HG02759 (cell line): Measurements from ENCODE around the gene KRT77.
"Not testable (repeated sequence)": the region's sequence is repeated elsewhere in the genome, so short reads cannot be mapped to it uniquely, and the experiment has no call there.

Source experiments
- ATAC-seq: cut with Tn5 transposase; IDR thresholded peaks from one replicate; pipeline ENCODE4 v1.9.1; 2021; ENCODE audit warnings: mild to moderate bottlenecking, moderate library complexity; ENCODE audit not compliant: unreplicated experiment

Gene KRT77

DNA sequence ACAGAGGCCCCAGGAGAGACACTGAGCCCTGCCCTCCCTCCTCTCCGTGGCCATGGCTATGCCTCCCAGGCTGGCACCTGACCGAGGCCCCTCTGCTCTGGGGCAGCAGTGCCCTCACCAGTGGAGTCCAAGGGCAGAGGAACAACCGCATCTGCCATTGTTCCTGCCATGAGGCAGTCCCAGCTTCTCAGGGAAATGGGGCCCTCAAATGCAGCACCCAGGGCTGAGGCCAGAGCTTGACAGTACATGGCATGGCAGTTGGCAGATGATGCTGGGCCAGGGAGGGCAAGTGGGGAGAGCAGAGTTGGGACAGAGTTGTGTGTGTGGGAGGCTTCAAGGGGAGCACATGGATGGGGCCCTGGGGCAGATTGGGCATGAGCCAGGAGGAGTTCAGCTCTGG lies 21.1 kb upstream of the KRT77 start:
- ATAC-seq: no peak

DNA sequence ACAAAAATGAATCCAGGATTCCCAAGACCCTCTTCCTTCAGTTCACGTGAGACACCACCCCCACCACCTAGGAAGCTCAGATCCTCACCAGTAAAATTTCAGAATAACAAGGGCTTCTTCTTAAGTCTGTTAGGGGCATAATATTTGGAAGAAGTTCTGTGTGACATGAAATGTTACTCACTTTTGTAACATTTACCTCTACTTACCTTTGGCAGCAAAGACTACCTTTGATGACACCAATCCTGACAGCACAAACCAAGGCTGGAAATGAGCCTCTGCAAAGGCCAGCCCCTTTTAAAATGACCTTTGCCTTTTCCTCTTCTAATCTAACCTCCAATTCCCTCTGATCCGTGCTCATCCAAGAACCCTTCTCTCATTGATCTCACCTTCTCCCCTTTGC lies 19.4 kb upstream of the KRT77 start:
- ATAC-seq: no peak

GRCh38 chr12:52721838-52722470 lies 18.6 kb upstream of the KRT77 start:
- no peak for ATAC-seq

GRCh38 chr12:52720365-52720886 lies 17.1 kb upstream of the KRT77 start:
- ATAC-seq: no peak

DNA sequence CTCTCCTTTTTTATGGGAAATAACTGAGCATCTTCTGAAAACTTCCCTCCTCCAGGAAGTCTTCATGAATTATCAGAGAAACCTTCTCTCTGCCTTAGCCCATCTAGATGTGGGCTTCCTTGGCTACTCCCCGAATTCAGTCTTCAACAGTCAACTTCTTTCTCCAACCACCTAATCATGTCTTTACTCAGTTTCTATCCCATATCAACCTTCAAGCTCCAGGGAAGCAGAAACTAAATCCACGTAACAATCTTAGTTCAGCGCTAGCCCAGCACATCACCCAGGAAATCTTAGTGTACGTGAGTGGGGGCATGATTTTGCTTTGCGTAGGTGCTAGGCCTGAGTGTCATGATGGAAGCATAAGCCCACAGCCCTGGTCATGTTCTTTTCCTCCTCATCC lies 12.7 kb upstream of the KRT77 start:
- no peak for ATAC-seq

GRCh38 chr12:52715416-52715815 lies 12.1 kb upstream of the KRT77 start:
- no peak for ATAC-seq

DNA sequence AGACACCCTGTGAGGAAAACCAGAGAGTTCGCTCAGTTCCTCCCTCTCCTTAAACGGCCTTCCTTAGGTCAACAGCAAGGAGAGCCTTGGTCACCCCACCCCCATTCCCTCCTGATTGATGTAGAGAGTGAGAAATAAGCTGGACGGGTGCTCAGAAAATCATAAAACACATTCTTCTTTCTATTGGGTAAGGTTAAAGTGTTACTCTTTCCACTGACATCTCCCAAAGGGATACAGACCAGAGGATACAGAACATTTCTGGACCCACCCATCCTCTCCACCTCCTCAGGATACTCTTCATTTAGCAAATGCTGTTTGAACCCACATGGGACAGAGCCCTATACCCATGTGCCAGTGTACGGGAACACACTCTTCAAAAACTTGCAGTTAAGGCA lies 11.6 kb upstream of the KRT77 start:
- no peak for ATAC-seq

DNA sequence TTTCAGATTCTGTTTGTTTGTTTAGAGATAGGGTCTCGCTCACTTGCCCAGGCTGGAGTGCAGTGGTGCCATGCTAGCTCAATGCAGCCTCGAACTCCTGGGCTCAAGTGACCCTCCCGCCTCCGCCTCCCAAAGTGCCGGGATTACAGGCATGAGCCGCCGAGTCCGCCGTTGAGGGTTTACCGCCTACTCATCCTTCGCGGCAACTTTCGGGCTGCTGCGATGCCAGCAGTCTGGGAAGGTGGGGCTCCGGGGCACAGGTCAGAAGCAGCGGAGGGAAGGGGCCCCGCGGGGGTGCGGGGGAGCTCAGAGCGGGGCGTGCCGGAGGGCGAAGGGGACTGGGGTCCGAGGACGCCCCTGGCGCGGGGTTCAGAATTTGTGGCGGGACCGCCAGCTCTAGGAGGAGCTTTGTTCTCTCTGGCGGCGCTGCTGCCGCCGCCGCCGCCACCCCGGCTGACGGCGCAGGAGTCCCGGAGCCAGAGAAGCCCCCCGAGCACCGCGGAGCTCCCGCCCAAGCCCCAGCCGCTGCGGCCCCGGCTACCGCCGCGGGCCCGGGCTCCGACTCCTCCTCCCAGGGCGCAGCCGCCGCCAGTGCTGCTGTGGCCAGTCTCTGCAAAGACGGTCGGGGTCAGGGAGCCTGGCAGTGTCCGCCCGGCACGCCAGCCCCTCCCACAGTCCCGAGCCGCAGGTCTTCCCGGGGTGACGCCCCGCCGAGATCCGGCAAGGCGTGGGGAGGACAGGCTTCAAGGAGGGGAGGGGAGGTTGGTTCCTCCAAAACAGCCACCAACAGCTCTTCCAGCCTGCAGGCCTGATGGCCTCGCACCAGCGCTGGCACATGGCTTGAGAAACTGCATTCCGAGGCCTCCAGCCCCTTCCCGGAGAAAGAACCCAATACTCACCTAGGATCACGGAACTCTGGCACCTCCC lies 10.9 kb upstream of the KRT77 start:
- ATAC-seq: no peak

GRCh38 chr12:52712122-52712521 lies 8.8 kb upstream of the KRT77 start:
- ATAC-seq: not testable (repeated sequence)

DNA sequence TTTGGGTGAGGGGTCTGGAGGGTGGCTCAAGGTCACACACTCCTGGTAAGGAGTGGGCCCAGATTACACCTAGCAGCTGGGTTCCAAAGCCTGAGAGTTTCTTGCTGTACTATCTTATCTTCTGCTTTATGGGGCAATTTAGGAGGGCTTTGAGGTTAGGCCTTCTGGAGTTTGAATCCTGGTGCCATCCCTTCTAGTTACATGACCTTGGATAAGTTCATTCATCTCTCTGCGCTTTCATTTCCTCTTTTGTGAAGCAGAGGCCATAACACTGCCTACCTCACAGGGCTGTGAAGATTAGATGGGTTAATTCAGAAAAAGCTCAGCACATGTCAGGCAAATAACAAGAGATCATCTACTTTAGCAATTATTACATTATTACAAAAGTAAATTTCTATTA lies 7.4 kb upstream of the KRT77 start:
- ATAC-seq: no peak

DNA sequence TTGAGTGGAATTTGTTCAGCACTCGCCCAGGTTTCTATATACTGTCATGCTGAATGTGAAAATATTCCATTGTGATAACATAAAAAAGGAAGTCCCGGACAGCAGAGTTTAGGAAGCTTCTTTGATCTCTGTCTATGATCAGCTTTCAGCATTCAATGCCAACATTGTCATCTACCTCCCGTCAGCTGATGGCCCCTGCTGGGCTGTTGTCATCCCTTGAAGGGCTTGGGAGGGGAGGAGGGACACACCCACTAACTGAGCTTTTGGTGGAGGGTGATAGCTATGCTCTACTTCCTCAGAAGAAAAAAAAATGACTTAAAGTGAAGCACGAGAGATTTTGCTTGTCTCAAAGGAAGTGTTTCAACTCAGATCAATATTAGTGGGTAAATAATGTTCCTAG lies 4.7 kb upstream of the KRT77 start:
- no peak for ATAC-seq

DNA sequence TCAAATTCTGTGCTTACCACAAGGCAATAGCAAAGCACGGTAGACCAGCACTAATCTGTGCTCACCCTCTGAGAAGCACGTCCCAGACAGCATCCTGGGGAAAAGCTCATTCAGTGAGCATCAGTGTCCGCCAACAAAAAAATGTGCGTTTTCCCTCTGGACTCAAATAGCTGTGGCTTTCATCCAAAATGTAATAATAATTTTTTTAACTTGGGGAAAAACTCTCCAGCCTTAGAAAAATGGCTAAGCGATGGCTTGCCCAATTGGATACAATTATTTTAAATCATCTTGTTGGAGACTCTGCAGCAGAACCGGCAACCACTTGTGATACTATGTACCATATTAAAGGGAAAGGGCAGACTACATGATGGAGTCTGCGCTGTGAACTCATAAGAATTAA lies 1.1 kb upstream of the KRT77 start:
- no peak for ATAC-seq

- no peak for ATAC-seq
Measured at GRCh38 chr12:52703878-52704277, 554 bp upstream of the KRT77 start.

- no peak for ATAC-seq
Measured at GRCh38 chr12:52702338-52702737, 986 bp downstream of the KRT77 start.

DNA sequence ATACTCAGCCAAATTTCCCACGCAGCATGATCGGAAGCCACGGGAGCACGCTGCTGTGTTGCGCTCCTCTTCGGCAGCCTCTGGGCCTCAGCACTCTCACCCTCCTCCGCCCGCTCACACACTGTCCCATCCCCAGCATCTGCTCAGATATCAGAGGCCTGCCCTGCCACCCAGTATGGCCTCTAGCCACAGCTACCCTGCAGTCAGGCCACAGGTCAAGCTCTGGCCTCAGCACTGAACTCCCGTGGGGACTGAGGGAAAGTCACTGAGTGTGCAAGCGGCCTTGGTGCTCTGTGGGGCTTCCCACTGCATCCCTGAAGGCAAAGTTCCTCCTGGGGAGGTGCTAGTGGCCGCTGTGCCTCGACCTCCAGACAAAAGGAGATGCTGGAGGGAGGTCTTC lies 2.0 kb downstream of the KRT77 start:
- ATAC-seq: no peak

- ATAC-seq: no peak
Measured at GRCh38 chr12:52699960-52700359, 3.4 kb downstream of the KRT77 start.

DNA sequence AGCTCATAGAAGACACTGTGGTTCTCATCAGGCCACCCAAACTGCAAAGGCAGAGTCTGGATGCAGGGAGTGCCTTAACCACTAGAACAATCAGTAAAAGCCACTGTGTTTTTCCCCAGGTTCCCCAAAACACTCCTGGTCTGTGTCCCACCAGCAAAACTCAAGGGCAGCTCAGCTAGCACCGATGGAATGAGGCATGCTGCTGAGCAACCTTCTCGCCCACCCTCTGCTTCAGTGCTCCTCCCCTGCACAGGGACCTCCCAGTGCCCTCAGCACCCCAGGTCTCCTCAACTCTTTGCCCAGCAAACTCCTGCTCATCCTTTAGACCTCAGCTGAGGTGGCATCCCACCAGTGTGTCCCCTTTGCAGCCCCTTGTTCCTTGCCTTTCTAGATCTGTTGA lies 4.0 kb downstream of the KRT77 start:
- ATAC-seq: no peak

DNA sequence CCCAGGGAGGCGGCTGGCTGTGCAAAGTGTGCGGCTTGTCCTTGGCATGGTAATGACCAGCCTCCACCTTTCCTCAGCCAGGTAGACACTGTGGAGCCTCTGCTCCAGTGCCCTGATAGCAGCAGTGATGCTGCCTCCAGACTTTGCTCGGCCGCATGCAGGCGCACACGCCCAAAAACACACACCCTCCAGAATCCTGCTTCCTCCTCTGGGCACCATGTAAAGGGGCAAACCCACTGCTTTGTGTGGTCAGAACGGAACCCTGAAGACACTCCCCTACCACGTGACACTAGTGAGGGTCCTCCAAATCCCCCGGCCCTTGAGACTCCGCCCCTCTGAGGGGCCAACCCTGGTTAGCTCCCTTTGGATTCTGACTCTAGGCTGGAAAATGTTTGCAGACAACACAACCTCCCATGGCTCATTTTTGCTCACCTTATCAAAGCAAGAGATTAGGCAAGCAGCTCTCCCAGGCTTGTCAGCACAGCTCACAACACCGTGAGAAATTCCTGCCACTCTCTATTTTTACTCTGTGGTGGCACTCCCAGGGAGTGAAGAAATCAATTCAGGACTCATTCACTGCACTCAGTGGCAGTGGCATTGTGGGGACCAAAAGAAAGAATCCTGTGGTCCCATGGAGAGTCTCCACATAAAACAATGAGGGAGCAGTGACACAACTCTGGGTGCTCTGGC lies 4.5 kb downstream of the KRT77 start:
- ATAC-seq: no peak

- no peak for ATAC-seq
Measured at GRCh38 chr12:52697058-52697582, 6.2 kb downstream of the KRT77 start.

- ATAC-seq: no peak
Measured at GRCh38 chr12:52696588-52696987, 6.7 kb downstream of the KRT77 start.

DNA sequence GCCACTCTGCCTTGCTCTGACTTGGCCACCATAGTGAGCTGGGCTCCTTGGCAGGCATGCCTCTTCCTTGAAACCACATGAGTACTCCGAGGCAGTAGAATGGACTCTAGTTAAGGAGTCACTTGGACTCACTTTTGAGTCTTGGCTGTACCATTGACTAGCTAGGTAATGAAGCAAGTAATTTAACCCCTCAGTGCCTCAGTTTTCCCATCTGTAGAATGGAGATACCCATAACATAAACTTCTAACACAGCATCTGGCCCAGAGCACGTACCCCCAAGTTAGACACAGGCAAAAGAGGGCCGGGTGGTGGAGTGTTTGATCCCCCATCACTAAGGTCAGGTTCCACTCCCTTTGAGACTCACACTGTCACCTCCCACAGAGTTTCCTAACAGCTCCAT lies 8.3 kb downstream of the KRT77 start:
- ATAC-seq: no peak
